GM12801 (cell line): ENCODE data around the gene TAL2.

Experiments used
- TF ChIP-seq, protein P1 (sequence below): IDR thresholded peaks from one replicate; pipeline ENCODE4 v1.5.1; 2011; ENCODE audit warnings: control low read depth; ENCODE audit not compliant: insufficient read length; ENCODE audit errors: extremely low read depth

TAL2 gene

DNA sequence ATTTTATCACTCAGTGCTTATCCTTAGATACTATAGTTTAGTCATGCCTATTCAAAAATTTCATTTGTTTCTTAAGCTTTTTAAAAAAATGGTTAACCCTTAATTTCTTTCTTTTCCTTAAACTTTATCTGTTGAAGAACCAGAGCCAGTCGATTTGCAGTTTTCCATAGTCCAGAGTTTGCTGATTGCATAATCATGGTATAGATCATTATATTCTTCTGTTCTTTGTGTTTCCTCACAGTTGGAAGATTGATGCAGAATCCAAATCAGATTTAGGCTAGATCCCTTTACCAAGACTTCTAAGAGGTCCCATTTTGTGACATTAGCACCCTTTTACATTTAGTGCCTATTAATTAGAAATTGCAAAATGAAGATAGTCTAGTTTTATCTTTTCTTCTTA lies 50.0 kb downstream of the TAL2 start:
- TF ChIP-seq, protein P1, sequence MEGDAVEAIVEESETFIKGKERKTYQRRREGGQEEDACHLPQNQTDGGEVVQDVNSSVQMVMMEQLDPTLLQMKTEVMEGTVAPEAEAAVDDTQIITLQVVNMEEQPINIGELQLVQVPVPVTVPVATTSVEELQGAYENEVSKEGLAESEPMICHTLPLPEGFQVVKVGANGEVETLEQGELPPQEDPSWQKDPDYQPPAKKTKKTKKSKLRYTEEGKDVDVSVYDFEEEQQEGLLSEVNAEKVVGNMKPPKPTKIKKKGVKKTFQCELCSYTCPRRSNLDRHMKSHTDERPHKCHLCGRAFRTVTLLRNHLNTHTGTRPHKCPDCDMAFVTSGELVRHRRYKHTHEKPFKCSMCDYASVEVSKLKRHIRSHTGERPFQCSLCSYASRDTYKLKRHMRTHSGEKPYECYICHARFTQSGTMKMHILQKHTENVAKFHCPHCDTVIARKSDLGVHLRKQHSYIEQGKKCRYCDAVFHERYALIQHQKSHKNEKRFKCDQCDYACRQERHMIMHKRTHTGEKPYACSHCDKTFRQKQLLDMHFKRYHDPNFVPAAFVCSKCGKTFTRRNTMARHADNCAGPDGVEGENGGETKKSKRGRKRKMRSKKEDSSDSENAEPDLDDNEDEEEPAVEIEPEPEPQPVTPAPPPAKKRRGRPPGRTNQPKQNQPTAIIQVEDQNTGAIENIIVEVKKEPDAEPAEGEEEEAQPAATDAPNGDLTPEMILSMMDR: no peak
